Body of pancreas (tissue), 4 donors: ENCODE measurements around the gene PCP4.

Source experiments
- POLR2A ChIP-seq, 3 donors: fragments of 450-650 bp; IDR thresholded peaks; one replicate each; pipeline ENCODE4 v1.6.1; 2016; ENCODE audit warnings: antibody characterized with exemption in 3 of 3, mild to moderate bottlenecking in 2 of 3
- TF ChIP-seq, protein P1 (sequence below), 7 experiments: fragments of 450-650 bp in 4 of 7; fragments of 200-600 bp in 3 of 7; sonication (generic) in 3 of 7; IDR thresholded peaks; one replicate each; pipeline ENCODE4 v1.5.1; 2016 to 2019; ENCODE audit warnings: antibody characterized with exemption in 7 of 7

DNA sequence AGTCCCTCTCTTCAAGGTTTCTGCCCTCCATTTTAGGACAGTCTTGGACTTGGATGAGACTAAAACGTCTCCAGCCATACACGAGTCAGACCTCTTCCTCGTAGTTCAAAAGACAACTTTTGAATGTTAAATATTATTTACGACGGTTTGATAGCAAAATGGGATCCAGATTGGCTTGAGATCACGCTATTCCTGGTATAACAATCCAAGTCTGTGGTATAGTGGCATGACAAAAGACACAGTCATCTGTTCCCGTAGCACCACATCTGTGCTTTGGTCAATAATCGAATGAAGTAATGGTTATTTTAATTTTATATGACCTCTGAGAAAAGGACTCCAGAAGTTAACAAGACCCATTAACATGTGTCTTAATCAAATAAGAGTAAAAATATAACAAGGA, 7.0 kb downstream of the PCP4 start:
- TF ChIP-seq, protein P1, sequence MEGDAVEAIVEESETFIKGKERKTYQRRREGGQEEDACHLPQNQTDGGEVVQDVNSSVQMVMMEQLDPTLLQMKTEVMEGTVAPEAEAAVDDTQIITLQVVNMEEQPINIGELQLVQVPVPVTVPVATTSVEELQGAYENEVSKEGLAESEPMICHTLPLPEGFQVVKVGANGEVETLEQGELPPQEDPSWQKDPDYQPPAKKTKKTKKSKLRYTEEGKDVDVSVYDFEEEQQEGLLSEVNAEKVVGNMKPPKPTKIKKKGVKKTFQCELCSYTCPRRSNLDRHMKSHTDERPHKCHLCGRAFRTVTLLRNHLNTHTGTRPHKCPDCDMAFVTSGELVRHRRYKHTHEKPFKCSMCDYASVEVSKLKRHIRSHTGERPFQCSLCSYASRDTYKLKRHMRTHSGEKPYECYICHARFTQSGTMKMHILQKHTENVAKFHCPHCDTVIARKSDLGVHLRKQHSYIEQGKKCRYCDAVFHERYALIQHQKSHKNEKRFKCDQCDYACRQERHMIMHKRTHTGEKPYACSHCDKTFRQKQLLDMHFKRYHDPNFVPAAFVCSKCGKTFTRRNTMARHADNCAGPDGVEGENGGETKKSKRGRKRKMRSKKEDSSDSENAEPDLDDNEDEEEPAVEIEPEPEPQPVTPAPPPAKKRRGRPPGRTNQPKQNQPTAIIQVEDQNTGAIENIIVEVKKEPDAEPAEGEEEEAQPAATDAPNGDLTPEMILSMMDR (IDR thresholded peaks at IDR 0.05), result no peak
- no peak for TF ChIP-seq POLR2A (IDR thresholded peaks at IDR 0.05)
